Measurements from ENCODE around the gene FARP2.
"Not testable (repeated sequence)": the region's sequence is repeated elsewhere in the genome, so short reads cannot be mapped to it uniquely, and the experiment has no call there.

Gene FARP2

GRCh38 chr2:241372361-241372992 lies 16.4 kb downstream of the FARP2 start:
- no peak for DNase-seq

- no peak for DNase-seq
Measured at GRCh38 chr2:241373446-241373845, 17.4 kb downstream of the FARP2 start.

- not testable (repeated sequence) for DNase-seq
Measured at GRCh38 chr2:241373906-241374305, 17.8 kb downstream of the FARP2 start.

- DNase-seq = no peak
Measured at GRCh38 chr2:241375300-241375699, 19.2 kb downstream of the FARP2 start.

GRCh38 chr2:241376808-241377207 lies 20.7 kb downstream of the FARP2 start:
- no peak for DNase-seq

DNA sequence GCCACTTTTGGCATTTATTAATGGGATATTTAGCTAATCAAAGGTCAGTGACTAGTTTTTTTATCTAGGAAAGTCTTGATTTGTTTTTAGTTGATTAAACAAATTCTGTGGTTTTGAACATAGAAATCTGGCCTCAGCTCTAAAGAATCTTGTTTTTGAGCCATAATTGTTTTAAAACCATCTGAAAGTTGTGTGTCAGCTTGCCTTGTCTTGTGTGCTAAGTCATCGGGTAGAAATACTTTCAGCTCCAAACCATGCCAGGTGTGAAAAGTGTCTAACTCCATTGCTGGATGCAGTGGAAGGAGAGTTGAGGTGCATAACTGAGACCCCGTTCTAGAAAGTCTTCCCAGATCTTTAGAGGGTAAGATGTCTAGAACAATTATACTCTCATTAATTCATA lies 22.7 kb downstream of the FARP2 start:
- no peak for DNase-seq

GRCh38 chr2:241379481-241380480 lies 23.7 kb downstream of the FARP2 start:
- no peak for DNase-seq

GRCh38 chr2:241381872-241382271 lies 25.8 kb downstream of the FARP2 start:
- DNase-seq = no peak

- DNase-seq = not testable (repeated sequence)
Measured at GRCh38 chr2:241385450-241385849, 29.4 kb downstream of the FARP2 start.

GRCh38 chr2:241386519-241386918 lies 30.4 kb downstream of the FARP2 start:
- DNase-seq = no peak

DNA sequence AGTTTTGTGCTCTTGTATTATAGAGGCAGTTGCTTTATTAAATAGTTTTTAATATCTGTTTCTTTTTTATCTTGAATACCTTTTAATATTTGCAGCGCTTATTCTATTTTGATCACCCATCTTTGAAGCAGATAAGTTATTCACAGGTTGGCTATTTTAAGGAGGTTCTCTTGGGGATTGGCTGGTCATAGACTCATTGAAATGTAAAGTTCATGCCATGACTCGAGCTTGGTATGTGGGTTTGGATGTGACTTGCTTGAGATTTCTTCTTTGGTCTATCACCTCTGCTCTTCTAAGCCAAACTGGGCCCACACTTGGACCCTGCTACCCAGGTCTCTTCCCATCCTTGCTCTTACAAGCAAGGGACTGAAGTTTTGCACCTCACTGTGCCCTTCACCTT lies 33.6 kb downstream of the FARP2 start:
- no peak for DNase-seq

GRCh38 chr2:241390301-241391206 lies 34.5 kb downstream of the FARP2 start:
- DNase-seq = no peak

- no peak for DNase-seq
Measured at GRCh38 chr2:241391892-241392665, 36.0 kb downstream of the FARP2 start.

GRCh38 chr2:241392753-241393152 lies 36.7 kb downstream of the FARP2 start:
- DNase-seq = not testable (repeated sequence)

DNA sequence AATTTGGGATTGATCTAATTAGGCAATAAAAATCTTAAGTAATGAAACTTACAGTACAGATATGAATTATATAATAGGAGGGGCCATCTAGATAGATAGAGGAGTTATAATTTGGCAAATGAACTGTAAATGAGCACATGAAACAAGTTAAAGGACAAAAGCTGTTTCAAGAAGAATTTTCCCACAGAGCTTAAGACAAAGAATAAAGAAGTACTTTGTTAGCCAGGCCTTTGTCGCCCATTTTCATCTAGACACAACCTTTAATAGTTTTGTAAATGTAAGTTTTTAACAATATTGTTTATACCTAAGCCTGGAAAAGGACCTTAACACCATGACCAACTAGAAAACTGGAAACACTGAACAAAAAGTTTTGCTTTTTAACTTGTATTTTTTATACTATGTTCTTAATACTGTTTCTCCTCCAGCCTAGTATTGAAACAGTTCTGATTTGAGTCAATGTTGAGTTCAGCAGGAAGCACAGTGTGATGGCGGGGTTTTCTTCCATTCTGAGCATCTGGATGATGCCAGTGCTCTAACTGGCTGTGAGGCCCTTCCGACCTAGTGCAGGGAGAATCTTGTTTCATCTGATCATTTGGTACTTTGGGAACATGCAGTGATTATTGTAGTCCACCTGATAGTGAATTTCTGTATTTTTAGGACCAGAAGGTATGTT lies 37.6 kb downstream of the FARP2 start:
- DNase-seq = no peak

- not testable (repeated sequence) for DNase-seq
Measured at GRCh38 chr2:241396809-241397208, 40.7 kb downstream of the FARP2 start.

DNA sequence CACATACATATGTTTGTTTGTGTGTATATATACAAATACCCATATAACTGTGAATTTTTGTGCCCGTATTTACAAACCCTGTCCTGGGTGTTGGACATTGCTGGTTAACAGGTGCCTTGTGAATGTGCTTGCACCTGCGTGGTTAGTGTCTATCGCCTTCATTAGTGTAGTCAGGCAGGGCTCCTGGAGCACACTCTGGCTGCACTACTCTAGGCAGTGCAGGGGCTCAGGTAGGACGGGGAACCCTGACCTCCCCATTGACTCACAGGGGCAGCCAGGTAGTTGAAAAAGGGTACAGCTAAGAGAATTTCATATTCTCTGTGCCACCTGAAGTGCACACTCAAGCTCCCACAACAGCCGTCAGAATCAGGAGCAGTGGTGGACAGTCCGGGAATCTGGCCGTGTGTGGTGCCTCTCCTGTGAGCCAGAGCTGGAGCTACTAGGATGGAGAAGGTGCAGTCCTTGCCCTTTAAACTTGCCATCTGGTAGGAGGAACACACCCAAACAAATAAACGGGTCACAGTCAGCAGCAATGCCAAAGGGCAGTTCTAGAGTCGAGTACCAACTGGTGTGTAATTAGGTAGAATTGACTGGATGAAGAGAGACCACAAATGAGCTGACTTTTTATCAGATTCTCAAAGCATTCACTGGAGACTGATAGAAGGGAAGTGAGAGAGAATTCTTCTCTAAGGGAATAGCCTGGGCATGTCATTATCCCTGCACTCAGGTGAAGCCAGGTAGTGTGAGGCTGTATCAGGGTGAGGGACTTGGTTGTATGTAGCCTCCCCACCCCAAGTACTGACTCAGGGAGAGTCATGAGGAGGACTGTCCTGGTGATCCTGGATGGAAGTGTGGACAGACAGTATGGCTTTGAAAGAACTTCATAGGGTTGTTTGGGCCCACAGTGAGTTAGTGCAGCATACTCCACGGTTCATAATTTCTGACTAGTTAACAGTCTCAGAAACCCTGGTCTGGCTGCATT lies 44.1 kb downstream of the FARP2 start:
- no peak for DNase-seq

- no peak for DNase-seq
Measured at GRCh38 chr2:241408849-241409248, 52.8 kb downstream of the FARP2 start.

DNA sequence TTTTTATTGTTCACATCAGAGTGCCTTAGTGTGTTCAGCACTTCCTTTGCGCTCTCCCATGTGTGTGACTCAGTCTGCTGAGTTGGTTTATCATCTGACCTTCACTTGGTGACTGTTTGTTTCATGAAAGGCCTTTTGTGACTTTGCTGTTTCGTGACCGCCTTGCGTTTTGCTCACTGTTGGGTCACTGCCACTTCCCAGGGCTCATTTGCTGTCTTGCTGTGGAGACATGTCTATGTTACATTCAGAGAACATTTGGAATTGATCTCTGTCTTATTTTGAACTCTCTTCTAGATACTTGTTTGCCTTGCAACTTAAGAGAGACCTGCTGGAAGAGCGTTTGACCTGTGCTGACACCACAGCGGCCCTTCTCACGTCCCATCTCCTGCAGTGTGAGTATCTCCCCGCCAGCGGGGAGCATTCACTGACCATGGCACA lies 54.7 kb downstream of the FARP2 start:
- DNase-seq = no peak

- DNase-seq = no peak
Measured at GRCh38 chr2:241412144-241412543, 56.1 kb downstream of the FARP2 start.

Measured in activated effector memory CD4-positive, alpha-beta T cell treated with Interleukin-2 at 50 U/mL for 16 hours (primary cell).